Erythroblast (primary cell): ENCODE measurements around the gene PHTF1.

Experiments used
- DNase-seq, 2 experiments: peaks; one replicate each; lab custom pipeline; 2025; lab: John Stamatoyannopoulos, UW
- GATA1 ChIP-seq: IDR thresholded peaks from 2 replicates; pipeline ENCODE4 v1.6.1; 2011; ENCODE audit warnings: low read depth, mild to moderate bottlenecking, control low read depth, low read length, moderate library complexity
- POLR2A ChIP-seq: IDR thresholded peaks from 2 replicates; pipeline ENCODE4 v1.6.1; 2011; ENCODE audit warnings: mild to moderate bottlenecking, low read length

Gene PHTF1

GRCh38 chr1:113787663-113788062, 28.4 kb upstream of the PHTF1 start:
- no peak for DNase-seq
- TF ChIP-seq POLR2A (no peak), GATA1 (no peak)

- DNase-seq: no peak
These were observed 26.8 kb upstream of the PHTF1 start for GRCh38 chr1:113786069-113786468.

GRCh38 chr1:113784104-113784779, 25.0 kb upstream of the PHTF1 start:
- no peak for TF ChIP-seq GATA1
- TF ChIP-seq POLR2A: no peak
- DNase-seq: peak; percentile 34 to 42

More at GRCh38 chr1:113786069-113786468, 26.8 kb upstream of the PHTF1 start:
- TF ChIP-seq POLR2A (no peak), GATA1 (no peak)

GRCh38 chr1:113783254-113784103, 24.2 kb upstream of the PHTF1 start:
- peak; percentile 72 to 73 for DNase-seq
- TF ChIP-seq GATA1: no peak
- TF ChIP-seq POLR2A: no peak

GRCh38 chr1:113782406-113782805, 23.1 kb upstream of the PHTF1 start:
- no peak for DNase-seq
- TF ChIP-seq GATA1: no peak
- TF ChIP-seq POLR2A: no peak

- no peak for TF ChIP-seq GATA1
- TF ChIP-seq POLR2A: no peak
- peak; percentile 20 to 22 for DNase-seq
These were observed 21.3 kb upstream of the PHTF1 start for GRCh38 chr1:113780374-113781146.

- DNase-seq: no peak
- no peak for TF ChIP-seq POLR2A
- no peak for TF ChIP-seq GATA1
These were observed 20.3 kb upstream of the PHTF1 start for GRCh38 chr1:113779542-113779941.

GRCh38 chr1:113777561-113777960, 18.3 kb upstream of the PHTF1 start:
- TF ChIP-seq POLR2A (no peak), GATA1 (no peak)
- peak in 1 of 2 experiments; percentile 9 for DNase-seq

GRCh38 chr1:113770031-113770430, 10.7 kb upstream of the PHTF1 start:
- no peak for DNase-seq
- no peak for TF ChIP-seq POLR2A
- TF ChIP-seq GATA1: no peak

- TF ChIP-seq GATA1: no peak
- TF ChIP-seq POLR2A: no peak
- no peak for DNase-seq
These were observed 10.3 kb upstream of the PHTF1 start for GRCh38 chr1:113769601-113769970.

GRCh38 chr1:113768916-113769600, 9.8 kb upstream of the PHTF1 start:
- no peak for DNase-seq
- no peak for TF ChIP-seq POLR2A
- no peak for TF ChIP-seq GATA1

GRCh38 chr1:113765306-113766230, 6.3 kb upstream of the PHTF1 start:
- no peak for DNase-seq
- no peak for TF ChIP-seq GATA1
- TF ChIP-seq POLR2A: no peak

- DNase-seq: no peak
- TF ChIP-seq POLR2A (no peak), GATA1 (no peak)
These were observed 4.4 kb upstream of the PHTF1 start for GRCh38 chr1:113763661-113764060.
